HG03571 (cell line): ENCODE measurements around the gene BAZ2B.
A peak's percentile ranks its signal among the peaks of the same experiment; 100 is the strongest.

Experiments
- ATAC-seq: cut with Tn5 transposase; IDR thresholded peaks from one replicate; pipeline ENCODE4 v1.9.1; 2021; ENCODE audit not compliant: unreplicated experiment

BAZ2B gene

DNA sequence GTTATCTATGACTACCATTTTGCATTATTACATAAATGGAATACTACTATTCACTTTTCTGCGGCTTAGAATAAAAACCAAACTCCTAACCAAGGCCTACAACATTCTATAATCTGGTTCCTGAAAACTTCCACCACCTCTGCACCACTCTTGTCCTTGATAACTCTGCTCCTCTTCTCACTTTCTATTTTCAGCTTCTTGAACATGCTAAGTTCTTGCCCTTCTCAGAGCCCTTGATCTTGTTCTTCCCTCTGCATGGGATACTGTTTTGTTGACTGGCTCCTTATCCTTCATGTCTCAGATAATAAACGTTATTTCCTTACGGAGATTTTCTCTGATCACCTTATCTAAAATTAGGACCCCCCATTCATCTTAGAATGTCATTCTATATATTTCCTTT, 264.4 kb downstream of the BAZ2B start:
- ATAC-seq = no peak

DNA sequence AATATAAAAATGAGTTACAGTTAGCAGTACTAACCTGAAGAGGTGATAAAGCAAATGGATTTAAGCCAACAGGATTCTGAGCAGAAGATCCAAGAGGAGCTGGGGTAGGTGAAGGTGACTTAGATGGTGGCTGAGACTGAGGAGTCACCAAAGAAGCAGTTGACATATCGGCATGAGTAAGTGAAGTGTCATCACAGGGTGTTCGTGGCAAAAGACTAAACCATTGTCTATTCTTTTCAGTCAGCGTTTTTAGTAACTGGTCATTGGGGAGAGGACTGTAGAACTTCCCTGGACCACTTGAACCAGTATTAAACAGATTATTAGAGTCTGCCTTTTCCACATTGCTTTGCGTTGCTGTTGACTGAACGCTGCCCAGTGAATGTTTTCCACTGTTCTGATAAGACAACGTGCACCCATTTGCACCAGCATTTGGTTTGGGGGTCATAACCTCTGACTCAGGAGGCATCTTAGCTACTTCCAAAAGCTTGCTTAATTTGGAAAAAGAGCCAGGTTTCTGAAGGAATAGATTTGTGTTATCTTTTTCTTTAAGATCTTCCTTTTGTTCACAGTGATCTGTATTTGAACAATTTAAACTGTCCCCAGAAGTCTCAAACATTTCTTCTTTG, 266.6 kb downstream of the BAZ2B start:
- ATAC-seq = no peak

DNA sequence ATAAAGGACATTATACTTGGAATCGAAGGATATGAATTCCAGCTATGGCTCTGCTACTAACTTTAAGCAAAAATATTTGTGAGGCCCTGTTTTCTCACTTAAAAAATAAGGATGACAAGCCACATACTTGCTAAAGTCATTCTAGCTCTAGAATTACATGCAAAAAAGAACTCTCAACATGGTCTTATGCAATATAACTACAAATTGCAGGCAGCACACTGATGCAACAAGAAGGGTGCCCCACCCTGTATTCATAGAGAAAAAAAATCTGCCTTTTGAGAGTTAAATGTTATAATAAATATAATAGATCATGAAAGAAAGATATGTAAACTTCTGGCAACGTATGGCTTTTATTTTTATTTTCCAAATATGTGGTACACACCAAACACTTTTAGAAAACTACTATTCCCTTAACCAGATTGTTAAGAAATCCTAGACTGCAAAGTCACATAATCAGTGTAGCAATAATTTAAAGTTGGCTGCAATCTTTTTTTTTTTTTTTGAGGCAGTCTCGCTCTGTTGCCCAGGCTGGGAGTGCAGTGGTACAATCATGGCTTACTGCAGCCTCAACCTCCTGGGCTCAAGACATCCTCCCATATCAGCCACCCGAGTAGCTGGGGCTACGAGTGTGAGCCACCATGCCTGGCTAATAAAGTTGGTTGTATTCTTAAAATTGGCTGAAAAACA, 289.6 kb downstream of the BAZ2B start:
- ATAC-seq = no peak

DNA sequence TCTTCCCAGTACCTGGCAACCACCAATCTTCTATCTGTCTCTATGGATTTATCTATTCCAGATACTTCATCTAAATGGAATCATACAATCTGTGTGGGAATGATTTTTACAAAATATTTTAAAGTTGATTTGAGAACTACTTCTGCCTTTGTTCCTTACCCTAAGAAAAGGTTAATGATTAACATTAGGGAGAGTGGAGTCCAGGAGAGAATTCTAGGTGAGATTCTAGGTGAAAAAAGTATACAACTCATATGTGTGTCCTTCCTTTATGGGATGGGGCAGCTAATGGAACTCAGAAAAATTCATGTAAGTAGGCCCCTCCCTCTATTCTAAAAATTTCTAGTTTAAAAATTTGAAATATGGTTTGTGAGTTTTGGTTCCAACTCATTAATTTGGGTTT, 293.9 kb downstream of the BAZ2B start:
- ATAC-seq = no peak

DNA sequence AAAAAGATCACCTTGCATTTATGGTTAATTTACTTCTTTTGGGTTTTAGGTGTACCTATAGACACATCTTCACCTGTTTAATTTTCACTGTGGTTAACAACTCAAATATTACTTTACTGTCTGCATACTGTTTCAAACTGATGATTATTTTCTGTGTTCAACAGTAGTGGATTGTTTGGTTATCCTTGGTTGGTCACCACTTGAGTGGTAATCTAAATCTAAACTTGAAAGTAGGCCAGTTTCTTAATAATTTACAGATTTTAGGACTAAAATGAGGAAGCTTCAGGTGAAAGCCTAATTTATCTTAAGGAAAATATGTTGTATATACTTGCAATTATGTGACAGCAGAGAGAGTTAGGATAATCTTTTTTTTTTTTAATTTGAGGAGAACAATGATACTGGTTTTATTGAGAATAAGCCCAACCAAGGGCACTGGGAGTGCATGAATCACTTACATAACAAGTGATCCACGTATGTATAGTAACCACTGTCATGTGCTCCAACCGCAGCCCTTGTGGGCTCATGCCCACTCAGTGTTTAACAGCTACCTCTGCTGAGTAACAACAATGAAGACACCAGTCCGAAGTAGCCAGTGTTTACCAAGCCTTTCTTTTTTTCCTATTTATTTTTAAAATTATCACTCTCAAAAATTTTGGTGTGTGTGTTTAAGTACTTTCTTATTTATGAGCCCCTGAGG, 298.8 kb downstream of the BAZ2B start:
- ATAC-seq = peak; percentile 84

DNA sequence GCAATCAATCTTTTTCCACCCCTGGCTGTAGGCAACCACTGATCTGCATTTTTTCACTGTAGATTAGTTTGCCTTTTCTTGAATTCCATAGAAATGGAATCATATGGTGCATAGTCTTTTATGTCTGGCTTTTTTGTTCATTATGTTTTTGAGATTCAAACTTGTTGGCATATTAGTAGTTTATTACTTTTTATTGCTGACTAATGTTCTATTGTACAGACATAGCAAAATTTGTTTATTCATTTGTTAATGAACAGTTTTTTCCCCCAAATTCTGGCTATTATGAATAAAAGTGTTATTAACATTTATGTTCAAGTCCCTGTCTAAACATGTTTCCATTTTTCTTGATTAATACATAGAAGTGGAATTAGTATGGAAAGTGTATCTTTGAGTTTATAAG, 308.4 kb downstream of the BAZ2B start:
- ATAC-seq = no peak

DNA sequence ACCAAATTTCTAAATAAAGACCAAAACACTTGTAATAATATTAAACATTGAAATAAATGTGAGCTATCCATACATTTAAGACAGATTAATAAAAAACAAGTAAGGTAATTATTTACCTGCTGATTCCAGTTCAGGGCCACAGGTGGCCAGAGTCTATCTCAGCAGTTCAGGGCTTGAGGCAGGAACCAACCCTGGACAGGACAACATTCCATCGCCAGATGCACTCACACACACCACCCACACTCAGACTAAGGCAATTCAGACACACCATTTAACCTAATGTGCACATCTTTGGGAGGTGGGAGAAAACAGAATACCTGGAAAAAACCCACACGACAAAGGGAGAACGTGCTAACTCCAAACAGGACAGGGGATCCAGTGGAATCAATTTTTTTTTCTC, 315.8 kb downstream of the BAZ2B start:
- ATAC-seq = no peak

DNA sequence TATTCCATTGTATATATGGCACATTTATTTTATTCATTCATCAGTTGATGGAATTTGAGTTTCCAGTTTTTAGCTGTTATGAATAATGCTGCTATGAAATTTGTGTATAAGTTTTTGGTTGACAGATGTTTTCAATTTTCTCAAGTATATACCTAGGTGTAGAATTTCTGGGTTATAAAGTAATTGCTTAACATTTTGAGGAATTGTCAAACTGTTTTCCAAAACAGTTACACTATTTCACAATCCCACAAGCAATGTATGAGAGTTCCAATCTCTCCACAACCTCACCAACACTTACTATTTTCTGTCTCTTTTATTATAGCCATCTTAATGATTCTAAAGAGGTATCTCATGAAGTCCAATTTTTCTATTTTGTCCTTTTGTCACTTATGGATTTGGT, 317.4 kb downstream of the BAZ2B start:
- no peak for ATAC-seq

DNA sequence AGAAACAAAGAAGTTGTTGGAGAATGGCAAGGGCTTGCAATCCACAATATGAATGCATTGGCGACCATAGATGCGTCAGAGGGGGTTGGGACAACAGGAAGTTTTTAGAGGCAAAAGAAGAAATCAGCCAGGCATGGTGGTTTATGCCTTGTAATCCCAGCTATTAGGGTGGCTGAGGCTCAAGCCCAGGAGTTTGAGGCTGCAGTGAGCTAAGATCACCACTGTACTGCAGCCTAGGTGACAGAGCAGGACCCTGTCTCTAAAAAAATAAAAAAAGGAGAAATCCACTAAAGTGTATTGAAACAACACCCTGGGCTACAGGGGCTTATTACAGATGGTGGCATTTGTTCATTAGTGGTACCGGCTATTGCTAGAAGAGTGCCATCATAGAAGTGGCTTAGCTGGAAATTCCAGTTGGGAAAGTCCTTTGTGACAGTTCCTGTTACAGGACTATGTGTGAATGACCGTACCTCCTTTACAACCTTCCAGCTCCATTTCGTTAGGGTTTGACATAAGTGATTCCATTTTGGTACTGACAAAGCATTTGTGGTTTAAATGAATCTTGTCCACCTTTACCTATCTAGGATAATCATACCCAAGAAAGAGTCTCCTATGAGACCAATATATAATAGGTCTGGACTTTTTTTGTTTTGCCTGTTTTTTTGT, 319.2 kb downstream of the BAZ2B start:
- ATAC-seq = no peak

DNA sequence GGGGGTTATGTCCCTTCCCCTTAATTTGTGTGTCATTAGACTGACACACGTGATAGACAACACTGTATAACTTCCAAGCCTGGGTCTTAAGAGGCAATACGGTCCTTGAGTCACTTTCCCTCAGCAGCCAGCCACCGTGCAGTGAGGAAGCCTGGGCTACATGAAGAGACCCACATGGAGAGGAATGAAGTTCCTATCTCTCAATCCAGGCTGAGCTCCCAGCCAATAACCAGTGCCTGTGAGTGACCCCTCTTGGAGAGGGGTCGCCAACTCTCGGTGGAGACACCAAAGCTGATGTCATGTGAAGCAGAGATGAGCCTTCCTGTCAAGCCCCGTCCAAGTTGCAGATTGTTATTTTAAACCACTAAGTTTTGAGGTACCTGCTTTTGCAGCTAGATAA, 324.2 kb downstream of the BAZ2B start:
- no peak for ATAC-seq

DNA sequence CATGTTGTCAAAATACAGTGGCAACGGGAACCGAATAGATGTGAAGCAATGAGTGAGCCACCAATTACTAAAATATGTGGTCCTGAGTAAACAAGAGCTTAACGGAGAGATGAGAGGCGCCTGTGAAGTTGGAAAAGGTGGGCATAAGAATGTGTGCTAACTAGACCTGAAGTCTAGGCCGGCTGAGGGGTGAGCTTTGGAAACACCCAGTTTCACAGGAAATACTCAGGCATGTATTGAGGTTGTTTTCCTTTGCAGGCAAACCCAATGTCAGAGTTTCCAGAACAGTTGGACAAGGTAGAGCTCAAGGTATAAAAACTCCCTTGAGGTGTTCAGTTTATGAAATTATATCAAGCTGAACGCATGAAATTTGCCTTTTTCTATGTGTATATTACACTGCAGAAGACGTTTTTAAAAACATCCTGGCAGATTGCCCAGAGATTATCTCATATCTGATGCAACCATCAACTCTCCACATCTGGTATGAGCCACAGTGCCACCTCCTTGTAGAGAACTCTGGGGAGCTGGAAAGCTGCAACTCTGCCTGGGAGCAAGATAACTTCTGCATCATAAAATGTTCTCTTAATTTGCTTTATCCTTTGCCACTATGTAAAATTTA, 325.9 kb downstream of the BAZ2B start:
- ATAC-seq = no peak

DNA sequence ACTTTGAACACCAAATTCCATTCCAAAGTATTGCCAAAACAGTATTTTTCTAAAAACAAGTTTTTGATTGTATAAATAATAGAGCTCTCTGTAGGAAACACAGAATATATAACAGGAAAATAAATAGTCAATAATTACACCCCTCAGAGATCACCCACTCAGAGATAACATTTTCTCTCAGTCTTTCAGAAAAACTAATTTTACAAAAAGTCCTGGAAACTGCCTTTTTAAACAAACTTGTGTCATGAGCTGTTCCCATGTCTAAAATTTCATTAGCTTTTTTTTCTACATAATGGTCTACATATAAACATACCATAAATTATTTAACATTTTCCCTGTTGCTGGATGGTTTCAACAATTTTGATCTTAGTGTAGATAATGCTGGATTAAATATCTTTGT, 328.6 kb downstream of the BAZ2B start:
- ATAC-seq = no peak

DNA sequence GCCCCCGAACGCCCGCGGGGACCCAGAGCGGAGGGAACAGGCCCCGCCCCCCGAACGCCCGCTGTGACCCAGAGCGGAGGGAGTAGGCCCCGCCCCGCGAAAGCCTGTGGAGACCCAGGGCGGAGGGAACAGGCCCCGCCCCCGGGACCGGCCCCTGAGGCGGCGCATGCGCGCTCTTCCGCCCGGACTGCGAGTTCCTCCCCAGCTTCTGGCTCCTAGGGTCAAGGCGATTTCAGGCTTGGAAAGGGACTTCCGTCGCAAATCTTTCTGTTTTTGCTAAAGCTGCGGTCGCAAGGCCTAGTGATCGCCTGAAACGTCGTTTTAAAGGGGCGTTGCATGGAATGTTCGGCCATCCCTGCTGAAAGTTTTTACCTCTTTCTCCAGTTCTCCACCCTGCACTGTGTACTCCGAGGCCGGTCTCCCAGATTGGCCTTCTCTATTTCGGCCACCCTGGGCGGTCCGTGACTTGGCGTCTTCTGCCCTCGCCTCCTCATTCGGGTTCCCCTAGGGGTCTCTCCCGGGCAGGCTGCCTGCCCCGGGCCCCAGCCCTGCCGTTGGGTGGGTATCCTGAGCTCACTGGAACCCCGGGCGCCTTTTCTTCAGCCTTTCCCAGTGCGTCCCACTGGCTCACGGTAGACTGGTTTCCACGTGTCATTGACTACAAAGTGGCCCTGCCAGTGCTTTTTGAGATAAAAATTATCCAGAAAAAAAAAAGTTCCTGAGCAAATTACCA, 329.5 kb downstream of the BAZ2B start:
- ATAC-seq = peak; percentile 91

DNA sequence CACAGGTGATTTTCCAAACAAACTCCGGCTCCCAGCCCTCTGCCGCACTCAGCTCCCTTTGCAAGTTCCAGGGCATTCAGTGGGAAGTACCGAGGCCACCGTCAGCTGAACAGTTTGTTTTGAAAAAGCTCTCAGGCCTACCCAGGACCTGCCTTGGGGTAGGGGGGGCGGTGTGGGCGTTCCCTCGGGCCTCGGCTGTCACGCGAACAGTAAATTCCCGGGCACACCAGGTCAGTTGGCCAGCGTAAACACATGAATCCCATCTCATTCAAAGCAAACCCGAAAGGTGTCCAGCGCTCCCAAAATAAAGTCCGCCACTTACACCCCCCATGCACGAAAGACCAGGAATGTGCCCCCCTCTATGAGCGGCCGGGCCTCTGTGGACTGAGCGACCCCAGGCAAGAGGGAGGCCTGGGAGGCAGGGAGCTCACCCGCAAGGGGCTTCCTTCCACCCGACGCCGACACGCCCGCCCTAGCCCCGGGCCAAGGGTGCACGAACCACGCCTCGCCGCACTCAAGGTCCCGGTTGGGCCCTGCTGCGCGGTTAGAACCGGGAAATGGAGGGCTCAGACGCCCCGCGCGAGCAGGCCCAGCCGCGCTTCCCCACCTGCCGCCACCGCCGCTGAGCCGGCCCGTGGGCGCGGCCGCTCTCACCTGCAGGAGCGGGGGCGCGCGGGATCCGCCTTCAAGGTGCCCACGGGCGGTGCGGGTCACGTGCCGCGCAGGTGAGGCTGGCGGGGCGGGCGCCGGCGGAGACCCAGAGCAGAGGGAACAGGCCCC, 330.2 kb downstream of the BAZ2B start, which contains the start of gene WDSUB1:
WDSUB1 (minus strand) TSS at position 775 of the 780 bp plus-strand sequence. CDS start 3,634 bp downstream, outside the sequence.
- ATAC-seq = peak; percentile 2

DNA sequence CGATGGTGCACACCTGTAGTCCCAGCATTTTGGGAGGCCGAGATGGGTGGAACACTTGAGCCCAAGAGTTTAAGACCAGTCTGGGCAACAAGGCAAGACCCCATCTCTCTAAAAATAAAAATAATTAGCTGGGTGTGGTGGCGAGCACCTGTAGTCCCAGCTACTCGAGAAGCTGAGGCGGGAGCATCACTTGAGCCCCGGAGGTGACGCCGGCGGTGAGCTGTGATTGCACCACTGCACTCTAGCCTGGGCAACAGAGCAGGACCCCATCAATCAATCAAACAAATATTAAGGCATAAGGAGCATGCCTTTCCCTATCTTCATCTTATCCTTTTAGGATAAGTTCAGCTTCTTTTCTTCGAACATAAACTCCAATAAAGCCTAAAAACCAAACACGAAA, 330.9 kb downstream of the BAZ2B start:
- no peak for ATAC-seq

DNA sequence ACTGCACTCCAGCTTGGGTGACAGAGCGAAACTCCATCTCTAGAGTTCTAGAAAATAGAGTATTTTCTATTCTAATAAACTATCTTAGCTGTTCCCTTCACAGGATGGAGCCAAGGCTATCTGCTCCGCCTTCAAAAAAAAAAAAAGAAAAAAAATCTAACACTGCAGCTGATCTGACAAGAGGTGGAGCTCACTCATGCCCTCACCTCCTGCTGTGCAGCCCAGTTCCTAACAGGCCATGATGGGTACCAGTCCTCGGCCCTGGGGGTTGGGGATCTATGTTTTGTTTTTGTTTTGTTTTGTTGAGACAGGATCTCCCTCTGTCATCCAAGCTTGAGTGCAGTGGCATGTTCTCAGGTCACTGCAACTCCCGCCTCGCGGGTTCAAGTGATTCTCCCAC, 332.8 kb downstream of the BAZ2B start:
- no peak for ATAC-seq

DNA sequence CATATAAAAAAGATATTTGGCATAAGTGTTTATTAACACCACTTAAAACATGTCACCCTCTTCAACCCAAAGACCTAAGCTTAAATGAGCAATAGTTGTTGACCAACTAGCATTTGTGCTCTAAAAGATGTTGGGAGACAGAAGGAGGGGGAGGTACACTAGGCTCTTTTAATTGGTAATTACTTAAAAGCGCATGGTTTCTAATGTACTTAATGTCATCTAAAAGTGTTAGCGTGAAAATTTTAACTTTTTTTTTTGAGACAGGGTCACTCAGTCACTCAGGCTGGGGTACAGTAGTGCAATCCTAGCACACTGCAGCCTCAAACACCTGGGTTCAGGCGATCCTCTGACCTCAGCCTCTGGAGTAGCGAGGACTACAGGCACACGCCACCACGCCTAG, 335.3 kb downstream of the BAZ2B start:
- ATAC-seq = no peak

DNA sequence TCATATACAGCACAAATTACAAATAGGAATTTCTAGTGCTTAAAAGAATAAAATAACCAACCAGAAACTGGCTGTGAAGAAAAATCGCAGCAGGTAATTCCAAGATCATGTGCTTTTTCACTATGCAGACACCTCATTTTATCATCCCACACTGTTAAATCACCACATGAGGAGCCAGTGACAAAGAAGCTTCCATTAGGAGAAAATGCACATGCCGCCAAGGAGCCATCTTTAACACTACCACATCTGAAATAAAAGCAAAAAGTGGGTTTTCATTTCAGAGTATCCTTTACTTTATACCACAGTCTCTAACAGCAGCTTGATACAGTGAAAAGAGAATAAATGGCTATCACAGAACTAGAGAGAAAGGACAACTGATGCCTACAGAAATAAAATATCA, 336.6 kb downstream of the BAZ2B start:
- ATAC-seq = no peak

DNA sequence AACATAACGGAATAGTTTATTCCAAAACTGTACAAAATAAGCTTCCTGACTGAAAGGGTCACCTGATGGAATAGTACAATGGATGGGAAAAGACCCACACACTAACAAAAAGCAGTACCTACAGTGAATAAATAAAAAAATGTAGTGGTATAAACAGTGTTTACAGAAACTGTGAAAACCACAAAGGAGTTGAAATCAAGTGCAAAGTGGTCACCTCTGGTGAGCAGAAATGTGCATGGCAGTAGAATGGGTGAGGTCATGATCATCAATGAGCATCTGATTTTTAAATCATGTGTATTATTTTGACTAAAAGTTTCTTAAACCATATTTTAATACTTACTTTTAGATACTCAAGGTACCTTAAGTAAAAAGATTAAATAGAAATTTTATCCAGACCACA, 341.2 kb downstream of the BAZ2B start:
- no peak for ATAC-seq

DNA sequence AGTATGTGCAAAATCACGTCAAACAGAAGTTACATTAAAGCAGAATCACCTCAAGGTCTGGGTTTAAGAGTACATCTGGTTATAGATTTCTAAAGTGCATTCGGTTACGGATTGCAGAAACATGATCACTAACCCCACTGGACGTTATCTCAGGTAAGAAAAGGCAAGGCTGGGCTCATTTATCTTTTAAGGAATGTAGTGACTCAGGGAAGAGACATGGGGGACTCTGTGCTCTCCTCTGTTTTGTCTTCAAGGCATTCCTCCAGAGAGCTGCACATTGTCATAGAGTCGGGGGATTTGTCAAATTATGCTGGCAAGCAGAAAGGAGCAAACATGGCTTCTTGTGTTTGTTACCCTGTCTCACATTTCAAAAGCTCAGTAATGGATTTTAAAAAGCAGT, 344.2 kb downstream of the BAZ2B start:
- ATAC-seq = no peak
